GM23248 (cell line): Measurements from ENCODE around the gene GLIPR1L1. TPM values are rescaled to one million over a fixed set of nuclear protein-coding genes. Genes with fewer than 3 reads are reported as not detected.

Experiments used
- DNase-seq: peaks from one replicate; pipeline ENCODE4 v3.0.0-alpha.2; 2015
- H2AFZ ChIP-seq: fragments of 200-600 bp; sonication (generic); 2 replicates; pipeline ENCODE4 v1.6.1; 2016; ENCODE audit warnings: antibody characterized with exemption
- H3F3A ChIP-seq: fragments of 200-600 bp; sonication (generic); 2 replicates; pipeline ENCODE4 v1.6.1; 2016; ENCODE audit warnings: mild to moderate bottlenecking, antibody characterized with exemption, mixed run types; ENCODE audit not compliant: insufficient read depth
- H3K27ac ChIP-seq: fragments of 200-600 bp; sonication (generic); 2 replicates; pipeline ENCODE4 v1.5.1; 2016; ENCODE audit warnings: mild to moderate bottlenecking
- H3K27me3 ChIP-seq: fragments of 200-600 bp; sonication (generic); replicated peaks from 2 replicates; pipeline ENCODE4 v1.6.1; 2016; ENCODE audit warnings: mild to moderate bottlenecking; ENCODE audit not compliant: insufficient read depth
- H3K36me3 ChIP-seq: fragments of 200-600 bp; sonication (generic); 2 replicates; pipeline ENCODE4 v1.6.1; 2016; ENCODE audit warnings: low read depth, mild to moderate bottlenecking
- H3K4me1 ChIP-seq: fragments of 200-600 bp; sonication (generic); 2 replicates; pipeline ENCODE4 v1.6.1; 2016; ENCODE audit warnings: mild to moderate bottlenecking; ENCODE audit not compliant: insufficient read depth
- H3K4me2 ChIP-seq: fragments of 200-600 bp; sonication (generic); one replicate; pipeline ENCODE4 v1.6.1; 2016; ENCODE audit warnings: mild to moderate bottlenecking; ENCODE audit not compliant: unreplicated experiment
- H3K4me3 ChIP-seq: fragments of 200-600 bp; sonication (generic); 2 replicates; pipeline ENCODE4 v1.5.1; 2016; ENCODE audit warnings: mild to moderate bottlenecking
- H3K79me2 ChIP-seq: fragments of 200-600 bp; sonication (generic); 2 replicates; pipeline ENCODE4 v1.6.1; 2016; ENCODE audit warnings: mild to moderate bottlenecking; ENCODE audit not compliant: insufficient read depth
- H3K9ac ChIP-seq: fragments of 200-600 bp; sonication (generic); 2 replicates; pipeline ENCODE4 v1.6.1; 2016; ENCODE audit warnings: mild to moderate bottlenecking
- H3K9me2 ChIP-seq: fragments of 200-600 bp; sonication (generic); 2 replicates; pipeline ENCODE4 v1.6.1; 2016; ENCODE audit warnings: mixed run types, mild to moderate bottlenecking, moderate library complexity; ENCODE audit not compliant: insufficient read depth
- H3K9me3 ChIP-seq: fragments of 200-600 bp; sonication (generic); one replicate; pipeline ENCODE4 v1.6.1; 2017; ENCODE audit warnings: low read depth
- H4K20me1 ChIP-seq: fragments of 200-600 bp; sonication (generic); 2 replicates; pipeline ENCODE4 v1.6.0; 2016; ENCODE audit not compliant: insufficient read depth
- EZH2 ChIP-seq: fragments of 200-600 bp; sonication (generic); IDR thresholded peaks from 2 replicates; pipeline ENCODE4 v1.6.1; 2018; ENCODE audit warnings: antibody characterized with exemption, mild to moderate bottlenecking; ENCODE audit not compliant: insufficient read depth, poor library complexity, severe bottlenecking
- EZH2phosphoT487 ChIP-seq: fragments of 200-600 bp; sonication (generic); IDR thresholded peaks from 2 replicates; pipeline ENCODE4 v1.6.1; 2018; ENCODE audit warnings: antibody characterized with exemption, moderate library complexity, mild to moderate bottlenecking, low read depth; ENCODE audit not compliant: insufficient read depth
- WGBS, 2 experiments: methylation state at CpG; one replicate each; pipeline ENCODE4 v1.1.6; 2015 to 2017; ENCODE audit warnings: low lambda C conversion rate in 2 of 2, low coverage in 1 of 2; ENCODE audit errors: missing lambda C conversion rate in 2 of 2; 5-methylcytosine and 5-hydroxymethylcytosine counted together
- in situ Hi-C: fragments of 300-500 bp; cut with MboI; formaldehyde crosslinking; loops from 2 replicates; pipeline ENCODE4 v1.15.0; 2020
- polyA plus RNA-seq: library from polyadenylated mRNA; unstranded; fragments of >200 nt; fragmentation: Nextera tagmentation; extraction: Ambion mirVana; gene quantifications from 2 replicates; pipeline ENCODE4 v1.2.1, GENCODE V29; 2016
- total RNA-seq: library from RNA; depleted of rRNA; stranded (reverse); fragments of >200 nt; shearing (Covaris generic); gene quantifications from 2 replicates; pipeline ENCODE4 v1.2.3, GENCODE V29; 2014; rRNA removed

The GLIPR1L1 gene
- total and polyA plus RNA-seq, 2 experiments from 2014 or later, result not detected

GRCh38 chr12:75407683-75408082 is 73.2 kb downstream of the GLIPR1L1 start:
- no peaks in the 10 kb centered on the region for H3K4me1 ChIP-seq
- TF ChIP-seq EZH2phosphoT487 (no peak), EZH2 (no peak)
- H3F3A ChIP-seq, result no peaks in the 10 kb centered on the region
- no peak overlapping the region for H3K27ac ChIP-seq
- no peaks in the 10 kb centered on the region for H4K20me1 ChIP-seq
- no peaks in the 10 kb centered on the region for H3K36me3 ChIP-seq
- no peak for DNase-seq
- H3K4me2 ChIP-seq, result no peak overlapping the region
- no peaks in the 10 kb centered on the region for H3K27me3 ChIP-seq
- no peaks in the 10 kb centered on the region for H3K9me3 ChIP-seq
- H3K9ac ChIP-seq, result no peak overlapping the region
- in situ Hi-C loops, result no loop called here
- H2AFZ ChIP-seq, result no peak overlapping the region
- H3K9me2 ChIP-seq, result no peaks in the 10 kb centered on the region
- no peak overlapping the region for H3K4me3 ChIP-seq
- no peaks in the 10 kb centered on the region for H3K79me2 ChIP-seq

DNA sequence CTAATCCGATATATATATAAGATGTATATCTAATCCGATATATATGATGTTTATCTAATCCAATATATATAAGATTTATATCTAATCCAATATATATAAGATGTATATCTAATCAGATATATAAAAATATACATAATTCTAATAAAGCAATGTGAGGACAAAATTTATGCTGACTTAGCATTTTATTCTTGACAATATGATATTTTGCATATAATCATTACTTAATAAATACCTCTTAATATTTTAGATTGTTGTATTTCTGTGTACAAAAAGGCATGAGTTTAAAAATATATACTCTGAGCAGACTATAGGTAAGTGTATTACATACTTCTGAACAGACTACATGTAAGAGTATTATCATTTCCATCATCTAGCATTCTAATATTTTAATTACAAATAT is 75.4 kb downstream of the GLIPR1L1 start:
- in situ Hi-C loops, result no loop called here
- H3K27ac ChIP-seq, result no peak overlapping the region
- WGBS, 2 experiments, result 93 to 98% methylated on average over 2 of the region's 2 CpGs

GRCh38 chr12:75414671-75415070 is 80.2 kb downstream of the GLIPR1L1 start:
- no peaks in the 10 kb centered on the region for H4K20me1 ChIP-seq
- H3K79me2 ChIP-seq, result no peaks in the 10 kb centered on the region
- H2AFZ ChIP-seq, result no peak overlapping the region; the same call in 1 of the 2 replicates
- in situ Hi-C loops, result no loop called here
- H3K4me1 ChIP-seq, result peaks cover 4% of the 10 kb centered on the region; the same call in 1 of the 2 replicates
- no peaks in the 10 kb centered on the region for H3F3A ChIP-seq
- WGBS, 2 experiments, result 52 to 64% methylated on average over 1 of the region's 1 CpG
- no peaks in the 10 kb centered on the region for H3K9me3 ChIP-seq
- no peak overlapping the region for H3K9ac ChIP-seq
- no peak overlapping the region for H3K4me2 ChIP-seq
- H3K4me3 ChIP-seq, result no peak overlapping the region
- TF ChIP-seq EZH2 (no peak), EZH2phosphoT487 (no peak)
- no peaks in the 10 kb centered on the region for H3K27me3 ChIP-seq
- no peak overlapping the region for H3K27ac ChIP-seq
- H3K9me2 ChIP-seq, result no peaks in the 10 kb centered on the region
- no peaks in the 10 kb centered on the region for H3K36me3 ChIP-seq
- no peak for DNase-seq

More for the DNA sequence above, 75.4 kb downstream of the GLIPR1L1 start:
- no peaks in the 10 kb centered on the region for H3K9me3 ChIP-seq
- no peaks in the 10 kb centered on the region for H3K79me2 ChIP-seq
- TF ChIP-seq EZH2 (no peak), EZH2phosphoT487 (no peak)
- H3K27me3 ChIP-seq, result no peaks in the 10 kb centered on the region
- DNase-seq, result no peak
- H3K9me2 ChIP-seq, result no peaks in the 10 kb centered on the region
- H4K20me1 ChIP-seq, result no peaks in the 10 kb centered on the region
- no peaks in the 10 kb centered on the region for H3F3A ChIP-seq
- H3K9ac ChIP-seq, result no peak overlapping the region
- no peak overlapping the region for H3K4me2 ChIP-seq
- no peaks in the 10 kb centered on the region for H3K36me3 ChIP-seq
- H3K4me3 ChIP-seq, result no peak overlapping the region
- no peak overlapping the region for H2AFZ ChIP-seq
- H3K4me1 ChIP-seq, result peaks cover 4% of the 10 kb centered on the region; the same call in 1 of the 2 replicates

- Histone ChIP-seq H3K4me1 (no peaks in the 10 kb centered on the region), H2AFZ (peak overlapping the region; percentile 16; the same call in 1 of the 2 replicates), H3K79me2 (no peaks in the 10 kb centered on the region), H3K9me3 (no peaks in the 10 kb centered on the region), H3K4me2 (no peak overlapping the region), H3K9ac (no peak overlapping the region), H4K20me1 (no peaks in the 10 kb centered on the region), H3K4me3 (no peak overlapping the region), H3K27ac (no peak overlapping the region), H3K9me2 (no peaks in the 10 kb centered on the region), H3K36me3 (no peaks in the 10 kb centered on the region), H3F3A (no peaks in the 10 kb centered on the region), H3K27me3 (no peaks in the 10 kb centered on the region)
- no peak for DNase-seq
- in situ Hi-C loops, result no loop called here
- WGBS, 2 experiments, result 49 to 51% methylated on average over 2 of the region's 2 CpGs
- no peak for TF ChIP-seq EZH2phosphoT487
Observed at GRCh38 chr12:75419841-75420240, 85.4 kb downstream of the GLIPR1L1 start.

Other genes starting within 250 kb of the GLIPR1L1 start
- not detected in 2 replicates for gene KCNC2, start 124.8 kb upstream of the GLIPR1L1 start, total RNA-seq
- not detected in 2 replicates for gene KCNC2, start 124.8 kb upstream of the GLIPR1L1 start, polyA plus RNA-seq
- gene CAPS2, start 4.3 kb upstream of the GLIPR1L1 start, total RNA-seq, result 3.4 and 4.4 TPM in 2 replicates
- 1.3 and 1.5 TPM in 2 replicates for gene CAPS2, start 4.3 kb upstream of the GLIPR1L1 start, polyA plus RNA-seq
- 0.51 and 1.6 TPM in 2 replicates for gene GLIPR1L2, start 56.4 kb downstream of the GLIPR1L1 start, total RNA-seq
- gene GLIPR1L2, start 56.4 kb downstream of the GLIPR1L1 start, polyA plus RNA-seq, result 2.1 and 2.3 TPM in 2 replicates
- 272 and 303 TPM in 2 replicates for gene GLIPR1, start 146.1 kb downstream of the GLIPR1L1 start, total RNA-seq
- gene GLIPR1, start 146.1 kb downstream of the GLIPR1L1 start, polyA plus RNA-seq, result 488 and 507 TPM in 2 replicates
- 45.3 and 54.9 TPM in 2 replicates for gene KRR1, start 176.9 kb downstream of the GLIPR1L1 start, total RNA-seq
- 35.1 and 37.4 TPM in 2 replicates for gene KRR1, start 176.9 kb downstream of the GLIPR1L1 start, polyA plus RNA-seq